A549 (cell line): ENCODE measurements around the gene STAMBP. TPM values are rescaled to one million over a fixed set of nuclear protein-coding genes. Genes with fewer than 3 reads are reported as not detected.
"Not testable (repeated sequence)": the region's sequence is repeated elsewhere in the genome, so short reads cannot be mapped to it uniquely, and the experiment has no call there.

Experiments used
- ATAC-seq, 2 experiments: fragments of 200-7000 bp in 1 of 2; fragments of >200 bp in 1 of 2; cut with Nextera tagmentation in 1 of 2; cut with Tn5 transposase in 1 of 2; 3 replicates each; pipeline versions ENCODE4 v1.8.0 to v1.9.1; 2018 to 2020; ENCODE audit warnings: mild to moderate bottlenecking in 1 of 2, moderate library complexity in 1 of 2
- CTCF ChIA-PET: fragments of 300-600 bp; sonication (Branson Sonifier 250); formaldehyde crosslinking; extraction: SDS; loops from one replicate; lab custom pipeline; 2021; ENCODE audit warnings: antibody characterized with exemption, inconsistent platforms; lab: Yijun Ruan, JAX
- POLR2A ChIA-PET: fragments of 350-600 bp; formaldehyde crosslinking; extraction: SDS; loops from one replicate; lab custom pipeline; 2021; ENCODE audit warnings: antibody characterized with exemption, inconsistent platforms; lab: Yijun Ruan, JAX
- DNase-seq, 2 experiments: peaks; one replicate each; pipeline versions ENCODE4 v3.0.0 to v3.0.0-alpha.2; 2011 to 2016; ENCODE audit warnings: low read depth in 1 of 2, low spot score in 1 of 2
- FAIRE-seq: peaks from 2 replicates; lab custom pipeline; 2011; peaks lifted over from hg19 to GRCh38; lab: Jason Lieb, UNC
- H3K27ac ChIP-seq, 2 experiments: fragments of >200 bp; sonication (Bioruptor Twin); formaldehyde crosslinking; 3 replicates each; pipeline ENCODE4 v1.5.1; 2016 to 2017
- H3K4me1 ChIP-seq: fragments of >200 bp; sonication (Bioruptor Twin); formaldehyde crosslinking; 3 replicates; pipeline ENCODE4 v1.6.1; 2016
- H3K4me2 ChIP-seq: fragments of >200 bp; sonication (Bioruptor Twin); formaldehyde crosslinking; 3 replicates; pipeline ENCODE4 v1.6.1; 2016
- H3K4me3 ChIP-seq: fragments of >200 bp; sonication (Bioruptor Twin); formaldehyde crosslinking; 3 replicates; pipeline ENCODE4 v1.5.1; 2016
- H3K9me3 ChIP-seq: fragments of >200 bp; sonication (Bioruptor Twin); formaldehyde crosslinking; 3 replicates; pipeline ENCODE4 v1.6.1; 2016
- CBX2 ChIP-seq: fragments of 200-600 bp; sonication (generic); IDR thresholded peaks from 2 replicates; pipeline ENCODE4 v1.6.1; 2016; ENCODE audit warnings: low read depth, mild to moderate bottlenecking, borderline replicate concordance
- EHF ChIP-seq: fragments of 250-450 bp; sonication (Bioruptor Pico); IDR thresholded peaks from 2 replicates; pipeline ENCODE4 v1.5.0; 2020; ENCODE audit warnings: mild to moderate bottlenecking
- EHMT2 ChIP-seq: fragments of 200-600 bp; sonication (generic); IDR thresholded peaks from 2 replicates; pipeline ENCODE4 v1.6.1; 2016; ENCODE audit warnings: antibody characterized with exemption, low read depth, mild to moderate bottlenecking, moderate library complexity
- FOXS1 ChIP-seq: fragments of 250-450 bp; sonication (Bioruptor Pico); IDR thresholded peaks from 2 replicates; pipeline ENCODE4 v1.5.0; 2020; ENCODE audit warnings: mild to moderate bottlenecking, moderate library complexity
- HEYL ChIP-seq: fragments of 250-450 bp; sonication (Bioruptor Pico); IDR thresholded peaks from 2 replicates; pipeline ENCODE4 v1.8.0; 2021; ENCODE audit warnings: mild to moderate bottlenecking, moderate library complexity
- MAZ ChIP-seq: fragments of 150-350 bp; IDR thresholded peaks from 2 replicates; pipeline ENCODE4 v1.6.1; 2014; ENCODE audit warnings: antibody characterized with exemption, low read depth, low read length, borderline replicate concordance
- NFE2L2 ChIP-seq: fragments of 150-350 bp; conservative IDR thresholded peaks from 2 replicates; pipeline ENCODE4 v1.6.1; 2014; ENCODE audit warnings: low read length
- NPAS2 ChIP-seq: fragments of 250-450 bp; sonication (Bioruptor Pico); IDR thresholded peaks from 2 replicates; pipeline ENCODE4 v1.8.0; 2022; ENCODE audit warnings: mild to moderate bottlenecking, moderate library complexity, borderline replicate concordance
- POLR2A ChIP-seq: IDR thresholded peaks from 2 replicates; pipeline ENCODE4 v1.6.1; 2012; ENCODE audit warnings: mild to moderate bottlenecking, low read length
- POLR2AphosphoS2 ChIP-seq: conservative IDR thresholded peaks from 2 replicates; pipeline ENCODE4 v1.6.1; 2012; ENCODE audit warnings: low read length, improper control_type of control experiment, inconsistent platforms
- RARB ChIP-seq: fragments of 250-450 bp; sonication (Bioruptor Pico); IDR thresholded peaks from 2 replicates; pipeline ENCODE4 v1.8.0; 2021; ENCODE audit warnings: mild to moderate bottlenecking, moderate library complexity
- RFX5 ChIP-seq: fragments of 450-650 bp; IDR thresholded peaks from 2 replicates; pipeline ENCODE4 v1.7.1; 2014; ENCODE audit warnings: antibody characterized with exemption, mild to moderate bottlenecking, moderate library complexity
- RNF2 ChIP-seq: fragments of 200-600 bp; sonication (generic); IDR thresholded peaks from 2 replicates; pipeline ENCODE4 v1.6.1; 2016; ENCODE audit warnings: low read depth, mild to moderate bottlenecking, antibody characterized with exemption, moderate library complexity, borderline replicate concordance
- SMC3 ChIP-seq: fragments of >200 bp; sonication (Bioruptor Twin); formaldehyde crosslinking; IDR thresholded peaks from 3 replicates; pipeline ENCODE4 v1.6.1; 2018; ENCODE audit warnings: inconsistent platforms
- ZC3H11A ChIP-seq: fragments of 450-650 bp; IDR thresholded peaks from 2 replicates; pipeline ENCODE4 v1.6.1; 2014; ENCODE audit warnings: antibody characterized with exemption, mild to moderate bottlenecking
- ZSCAN20 ChIP-seq: fragments of 250-450 bp; sonication (Bioruptor Pico); IDR thresholded peaks from 2 replicates; pipeline ENCODE4 v1.8.0; 2022; ENCODE audit warnings: mild to moderate bottlenecking, moderate library complexity
- WGBS: methylation state at CpG from one replicate; pipeline ENCODE4 v1.1.6; 2017; ENCODE audit errors: missing lambda C conversion rate; 5-methylcytosine and 5-hydroxymethylcytosine counted together
- polyA plus RNA-seq, 4 experiments: library from polyadenylated mRNA; depleted of rRNA in 3 of 4; stranded (reverse); fragments of >200 nt; fragmentation: RNase III in 1 of 4; extraction: RNeasy Plus Mini Kit Qiagen cat#74134 plus additional on column Dnase treatment in 1 of 4; gene quantifications; 2 replicates in 3 of 4; 3 replicates in 1 of 4; pipeline ENCODE4 v1.2.3, GENCODE V29; 2011 to 2017
- TF ChIP-seq, protein P1 (sequence below): fragments of 150-350 bp; IDR thresholded peaks from 2 replicates; pipeline ENCODE4 v1.6.1; 2014; ENCODE audit warnings: low read depth, mild to moderate bottlenecking, low read length
- TF ChIP-seq, protein P2 (sequence below): fragments of 200-600 bp; sonication (generic); IDR thresholded peaks from 2 replicates; pipeline ENCODE4 v1.6.1; 2016; ENCODE audit warnings: antibody characterized with exemption, mild to moderate bottlenecking, moderate library complexity
- TF ChIP-seq, protein P3 (sequence below): fragments of 250-450 bp; sonication (Bioruptor Pico); IDR thresholded peaks from 2 replicates; pipeline ENCODE4 v1.5.0; 2020; ENCODE audit warnings: low read depth, mild to moderate bottlenecking, moderate library complexity

STAMBP gene
- polyA plus RNA-seq, 2 of the 4 experiments (the other 2 are of a cell fraction) = 44.4 to 96.3 TPM

DNA sequence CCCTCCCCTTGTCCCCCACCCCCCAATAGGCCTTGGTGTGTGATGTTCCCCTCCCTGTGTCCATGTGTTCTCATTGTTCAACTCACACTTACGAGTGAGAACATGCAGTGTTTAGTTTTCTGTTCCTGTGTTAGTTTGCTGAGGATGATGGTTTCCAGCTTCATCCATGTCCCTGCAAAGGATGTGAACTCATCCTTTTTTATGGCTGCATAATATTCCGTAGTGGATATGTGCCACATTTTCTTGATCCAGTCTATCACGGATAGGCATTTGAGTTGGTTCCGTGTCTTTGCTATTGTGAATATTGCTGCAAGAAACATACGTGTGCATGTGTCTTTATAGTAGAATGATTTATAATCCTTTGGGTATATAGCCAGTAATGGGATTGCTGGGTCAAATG, 49.2 kb downstream of the STAMBP start:
- H3K9me3 ChIP-seq, H3K4me2 ChIP-seq, CTCF ChIA-PET, POLR2A ChIA-PET, FAIRE-seq, H3K4me3 ChIP-seq, ATAC-seq, H3K4me1 ChIP-seq, H3K27ac ChIP-seq, DNase-seq: not testable (repeated sequence)
- WGBS = 83% methylated on average over 5 of the region's 5 CpGs

DNA sequence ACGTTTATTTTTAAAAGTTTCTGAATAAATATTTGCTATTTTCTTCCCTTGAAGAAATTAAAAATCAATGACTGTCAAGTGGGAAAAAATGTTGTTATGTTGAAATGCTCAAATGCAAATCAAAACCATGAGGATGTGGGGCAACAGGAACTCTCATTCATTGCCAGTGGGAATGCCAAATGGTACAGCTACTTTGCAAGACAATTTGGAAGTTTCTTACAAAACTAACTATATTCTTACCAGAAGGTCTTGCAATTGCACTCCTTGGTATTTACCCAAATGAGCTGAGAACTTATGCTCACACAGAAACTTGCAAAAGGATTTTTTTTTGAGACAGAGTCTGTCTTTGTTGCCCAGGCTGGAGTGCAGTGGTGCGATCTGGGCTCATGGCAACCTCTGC, 56.6 kb downstream of the STAMBP start:
- Histone ChIP-seq H3K4me2 (no peak overlapping the region), H3K4me1 (peaks cover 8% of the 10 kb centered on the region; the same call in 2 of the 3 replicates), H3K4me3 (no peak overlapping the region), H3K9me3 (no peaks in the 10 kb centered on the region), H3K27ac (no peak overlapping the region)
- no peak for ATAC-seq
- CTCF ChIA-PET = interaction anchor here (0.5 kb wide), 1 partner anchor 12 kb away, joined by 4 read pairs; no protein-coding TSS in a partner anchor
- 41% methylated on average over 2 of the region's 2 CpGs for whole genome bisulfite sequencing
- no peak for DNase-seq
- TF ChIP-seq CBX2 = no peak
- TF ChIP-seq, protein P1, sequence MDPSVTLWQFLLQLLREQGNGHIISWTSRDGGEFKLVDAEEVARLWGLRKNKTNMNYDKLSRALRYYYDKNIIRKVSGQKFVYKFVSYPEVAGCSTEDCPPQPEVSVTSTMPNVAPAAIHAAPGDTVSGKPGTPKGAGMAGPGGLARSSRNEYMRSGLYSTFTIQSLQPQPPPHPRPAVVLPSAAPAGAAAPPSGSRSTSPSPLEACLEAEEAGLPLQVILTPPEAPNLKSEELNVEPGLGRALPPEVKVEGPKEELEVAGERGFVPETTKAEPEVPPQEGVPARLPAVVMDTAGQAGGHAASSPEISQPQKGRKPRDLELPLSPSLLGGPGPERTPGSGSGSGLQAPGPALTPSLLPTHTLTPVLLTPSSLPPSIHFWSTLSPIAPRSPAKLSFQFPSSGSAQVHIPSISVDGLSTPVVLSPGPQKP = no peak
- no peak for TF ChIP-seq ZSCAN20 (CRISPR knock-in tag)
- TF ChIP-seq, protein P2, sequence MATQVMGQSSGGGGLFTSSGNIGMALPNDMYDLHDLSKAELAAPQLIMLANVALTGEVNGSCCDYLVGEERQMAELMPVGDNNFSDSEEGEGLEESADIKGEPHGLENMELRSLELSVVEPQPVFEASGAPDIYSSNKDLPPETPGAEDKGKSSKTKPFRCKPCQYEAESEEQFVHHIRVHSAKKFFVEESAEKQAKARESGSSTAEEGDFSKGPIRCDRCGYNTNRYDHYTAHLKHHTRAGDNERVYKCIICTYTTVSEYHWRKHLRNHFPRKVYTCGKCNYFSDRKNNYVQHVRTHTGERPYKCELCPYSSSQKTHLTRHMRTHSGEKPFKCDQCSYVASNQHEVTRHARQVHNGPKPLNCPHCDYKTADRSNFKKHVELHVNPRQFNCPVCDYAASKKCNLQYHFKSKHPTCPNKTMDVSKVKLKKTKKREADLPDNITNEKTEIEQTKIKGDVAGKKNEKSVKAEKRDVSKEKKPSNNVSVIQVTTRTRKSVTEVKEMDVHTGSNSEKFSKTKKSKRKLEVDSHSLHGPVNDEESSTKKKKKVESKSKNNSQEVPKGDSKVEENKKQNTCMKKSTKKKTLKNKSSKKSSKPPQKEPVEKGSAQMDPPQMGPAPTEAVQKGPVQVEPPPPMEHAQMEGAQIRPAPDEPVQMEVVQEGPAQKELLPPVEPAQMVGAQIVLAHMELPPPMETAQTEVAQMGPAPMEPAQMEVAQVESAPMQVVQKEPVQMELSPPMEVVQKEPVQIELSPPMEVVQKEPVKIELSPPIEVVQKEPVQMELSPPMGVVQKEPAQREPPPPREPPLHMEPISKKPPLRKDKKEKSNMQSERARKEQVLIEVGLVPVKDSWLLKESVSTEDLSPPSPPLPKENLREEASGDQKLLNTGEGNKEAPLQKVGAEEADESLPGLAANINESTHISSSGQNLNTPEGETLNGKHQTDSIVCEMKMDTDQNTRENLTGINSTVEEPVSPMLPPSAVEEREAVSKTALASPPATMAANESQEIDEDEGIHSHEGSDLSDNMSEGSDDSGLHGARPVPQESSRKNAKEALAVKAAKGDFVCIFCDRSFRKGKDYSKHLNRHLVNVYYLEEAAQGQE = no peak
- no peak for TF ChIP-seq NPAS2 (CRISPR knock-in tag)
- no peak for TF ChIP-seq RARB
- no peak for TF ChIP-seq MAZ
- no peak for TF ChIP-seq FOXS1
- TF ChIP-seq RNF2 = no peak
- TF ChIP-seq POLR2A = no peak
- TF ChIP-seq HEYL (CRISPR knock-in tag) = no peak
- FAIRE-seq = no peak
- POLR2A ChIA-PET = no interaction called here

DNA sequence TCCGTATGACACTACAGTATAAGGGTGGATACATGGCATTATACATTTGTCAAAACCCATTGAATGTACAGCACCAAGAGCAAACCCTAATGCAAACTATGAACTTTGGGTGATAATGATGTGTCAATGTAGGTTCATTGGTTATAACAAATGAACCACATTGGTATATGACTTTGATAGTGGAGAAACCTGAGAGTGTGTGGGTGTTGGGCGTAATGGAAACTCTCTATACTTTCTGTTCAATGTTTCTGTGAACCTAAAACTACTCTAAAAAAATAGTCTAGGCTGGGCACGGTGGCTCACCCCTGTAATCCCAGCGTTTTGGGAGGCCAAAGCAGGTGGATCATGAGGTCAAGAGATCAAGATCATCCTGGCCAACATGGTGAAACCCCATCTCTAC, 57.6 kb downstream of the STAMBP start:
- TF ChIP-seq RNF2 (no peak), RFX5 (no peak), POLR2AphosphoS2 (no peak), ZSCAN20 (CRISPR knock-in tag) (no peak), EHF (CRISPR knock-in tag) (no peak), NPAS2 (CRISPR knock-in tag) (no peak), NFE2L2 (no peak), EHMT2 (no peak), SMC3 (no peak), ZC3H11A (no peak)
- TF ChIP-seq, protein P3, sequence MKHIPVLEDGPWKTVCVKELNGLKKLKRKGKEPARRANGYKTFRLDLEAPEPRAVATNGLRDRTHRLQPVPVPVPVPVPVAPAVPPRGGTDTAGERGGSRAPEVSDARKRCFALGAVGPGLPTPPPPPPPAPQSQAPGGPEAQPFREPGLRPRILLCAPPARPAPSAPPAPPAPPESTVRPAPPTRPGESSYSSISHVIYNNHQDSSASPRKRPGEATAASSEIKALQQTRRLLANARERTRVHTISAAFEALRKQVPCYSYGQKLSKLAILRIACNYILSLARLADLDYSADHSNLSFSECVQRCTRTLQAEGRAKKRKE = no peak
- CTCF ChIA-PET = no interaction called here
- Histone ChIP-seq H3K9me3 (no peaks in the 10 kb centered on the region), H3K4me2 (no peak overlapping the region), H3K4me3 (no peak overlapping the region), H3K4me1 (peaks cover 8% of the 10 kb centered on the region; the same call in 2 of the 3 replicates), H3K27ac (no peak overlapping the region)
- WGBS = 57% methylated on average over 4 of the region's 4 CpGs
- no peak for DNase-seq
- no peak for ATAC-seq
- FAIRE-seq = no peak
- POLR2A ChIA-PET = no interaction called here
